Spleen (tissue), 11 donors: ENCODE results near the gene RDX. TPM values are rescaled to one million over a fixed set of nuclear protein-coding genes. Genes with fewer than 3 reads are reported as not detected.
"Not testable (repeated sequence)": the region's sequence is repeated elsewhere in the genome, so short reads cannot be mapped to it uniquely, and the experiment has no call there.

Experiments
- DNase-seq: peaks from one replicate; pipeline ENCODE4 v3.0.0-alpha.2; 2020
- H3K27ac ChIP-seq, 8 donors: fragments of 200-600 bp; sonication (generic) in 7 of 8; 1 replicate in 4 of 8; 2 replicates in 4 of 8; pipeline versions ENCODE4 v1.5.0 to v1.8.0; 2016 to 2021; ENCODE audit warnings: inconsistent platforms in 4 of 8, mild to moderate bottlenecking in 4 of 8, moderate library complexity in 1 of 8
- H3K27me3 ChIP-seq, 7 donors: fragments of 200-600 bp; sonication (generic) in 6 of 7; replicated peaks in 1 of 7; 1 replicate in 4 of 7; 2 replicates in 3 of 7; pipeline versions ENCODE4 v1.5.0 to v1.8.0; 2016 to 2021; ENCODE audit warnings: inconsistent platforms in 3 of 7, mild to moderate bottlenecking in 1 of 7
- H3K36me3 ChIP-seq, 6 donors: fragments of 200-600 bp; sonication (generic) in 5 of 6; 1 replicate in 4 of 6; 2 replicates in 2 of 6; pipeline versions ENCODE4 v1.5.0 to v1.8.0; 2016 to 2021; ENCODE audit warnings: inconsistent platforms in 2 of 6
- H3K4me1 ChIP-seq, 6 donors: fragments of 200-600 bp; sonication (generic) in 5 of 6; 1 replicate in 3 of 6; 2 replicates in 3 of 6; pipeline versions ENCODE4 v1.5.0 to v1.8.0; 2016 to 2021; ENCODE audit warnings: inconsistent platforms in 3 of 6
- H3K4me3 ChIP-seq, 8 donors: fragments of 200-600 bp; sonication (generic) in 7 of 8; 1 replicate in 4 of 8; 2 replicates in 4 of 8; pipeline versions ENCODE4 v1.5.0 to v1.8.0; 2016 to 2021; ENCODE audit warnings: inconsistent platforms in 4 of 8, mild to moderate bottlenecking in 4 of 8, moderate library complexity in 2 of 8
- H3K9me3 ChIP-seq, 8 donors: fragments of 200-600 bp; sonication (generic) in 7 of 8; 1 replicate in 4 of 8; 2 replicates in 4 of 8; pipeline versions ENCODE4 v1.5.0 to v1.8.0; 2016 to 2021; ENCODE audit warnings: inconsistent platforms in 4 of 8
- CTCF ChIP-seq, 11 experiments: fragments of 200-600 bp in 7 of 11; fragments of 450-650 bp in 4 of 11; sonication (generic) in 4 of 11; IDR thresholded peaks in 8 of 11; conservative IDR thresholded peaks in 3 of 11; 1 replicate in 7 of 11; 2 replicates in 4 of 11; pipeline versions ENCODE4 v1.4.0 to v1.8.0; 2016 to 2021; ENCODE audit warnings: antibody characterized with exemption in 11 of 11, inconsistent platforms in 4 of 11, mild to moderate bottlenecking in 1 of 11
- POLR2A ChIP-seq, 3 donors: fragments of 450-650 bp; IDR thresholded peaks; one replicate each; pipeline ENCODE4 v1.5.1; 2017; ENCODE audit warnings: antibody characterized with exemption in 3 of 3, mild to moderate bottlenecking in 1 of 3
- POLR2AphosphoS5 ChIP-seq, 3 donors: sonication (generic); formaldehyde crosslinking; IDR thresholded peaks; one replicate each; pipeline ENCODE4 v1.5.1; 2017; ENCODE audit warnings: antibody characterized with exemption in 3 of 3
- WGBS, 5 donors: extraction: QIAGEN DNeasy Blood & Tissue Kit in 3 of 5; methylation state at CpG; one replicate each; pipeline versions ENCODE4 v1.1.5 to v1.1.7; 2013 to 2018; 5-methylcytosine and 5-hydroxymethylcytosine counted together
- intact Hi-C: fragments of 100-400 bp; cut with DNase I; formaldehyde crosslinking; loops from one replicate; pipeline ENCODE4 v1.15.0; 2023; ENCODE audit warnings: low total_unique reads
- polyA plus RNA-seq, 3 donors: library from polyadenylated mRNA; stranded (reverse); fragments of 200-250 nt; gene quantifications; one replicate each; pipeline ENCODE4 v1.2.1, GENCODE V29; 2013
- total RNA-seq, 7 donors: library from RNA; depleted of rRNA in 3 of 7; stranded (reverse); fragments of >200 nt in 3 of 7; fragmentation: NEBNext Ultra II Directional in 4 of 7; extraction: Animal tissue kit (Norgen Biotek cat#: 25700) in 4 of 7; gene quantifications; one replicate each; pipeline versions ENCODE4 v1.1.0 to v1.2.1, GENCODE V29; 2016 to 2021
- donor health status: healthy with polysubstance abuse.
- donor health status: DM: no; HTN: no; CAD: no; lungs with moderate emphysema.
- donor health status: DM: no; HTN: no; CAD: no.
- donor health status: Bipolar disorder and iron deficiency.
- donor health status: healthy.
- donor health status: DM: no; HTN: no; CAD: no.
- donor health status: DM: yes; HTN: yes; CAD: no.

Gene RDX
- total and polyA plus RNA-seq, 10 donors, result 11.7 to 138 (median 90.9) TPM

- Histone ChIP-seq H3K27me3 (no peaks in the 10 kb centered on the region), H3K4me3 (no peak overlapping the region), H3K36me3 (peaks cover 0 to 9% (median 0%) of the 10 kb centered on the region in 6 donors), H3K4me1 (no peaks in the 10 kb centered on the region), H3K27ac (no peak overlapping the region), H3K9me3 (no peaks in the 10 kb centered on the region)
- TF ChIP-seq POLR2A (IDR thresholded peaks at IDR 0.05) (no peak), CTCF (IDR thresholded peaks at IDR 0.05 in 8 of 11, conservative IDR thresholded peaks at IDR 0.05 in 3 of 11) (no peak), POLR2AphosphoS5 (IDR thresholded peaks at IDR 0.05) (no peak)
- DNase-seq, result no peak
- WGBS, 5 donors, result 72 to 82% (median 74%) methylated on average over 3 of the region's 3 CpGs
- intact Hi-C loops, result no loop called here
Observed at GRCh38 chr11:110217936-110218335, 78.5 kb downstream of the RDX start.

- Histone ChIP-seq H3K9me3 (no peaks in the 10 kb centered on the region), H3K27me3 (no peaks in the 10 kb centered on the region), H3K4me3 (no peak overlapping the region), H3K4me1 (no peaks in the 10 kb centered on the region), H3K27ac (no peak overlapping the region), H3K36me3 (peaks cover 0 to 9% (median 0%) of the 10 kb centered on the region in 6 donors)
- no peak for DNase-seq
- 83 to 89% (median 86%) methylated on average over 12 of the region's 12 CpGs for WGBS, 5 donors
- no peak for TF ChIP-seq POLR2AphosphoS5 (IDR thresholded peaks at IDR 0.05)
- TF ChIP-seq POLR2A (IDR thresholded peaks at IDR 0.05), result no peak
- no peak for TF ChIP-seq CTCF (IDR thresholded peaks at IDR 0.05 in 8 of 11, conservative IDR thresholded peaks at IDR 0.05 in 3 of 11)
- intact Hi-C loops, result no loop called here
Observed at GRCh38 chr11:110217223-110217877, 79.1 kb downstream of the RDX start.

GRCh38 chr11:110209313-110209694, 87.1 kb downstream of the RDX start:
- WGBS, 5 donors, result 16 to 41% methylated on average over 2 to 9 of the region's 14 CpGs; no CpG with 5 or more reads in 3 of the 5 donors
- H3K27ac ChIP-seq, intact Hi-C loops: not testable (repeated sequence)

GRCh38 chr11:110208678-110209312, 87.6 kb downstream of the RDX start:
- H3K27ac ChIP-seq, H3K9me3 ChIP-seq, H3K36me3 ChIP-seq, intact Hi-C loops, H3K27me3 ChIP-seq, H3K4me1 ChIP-seq, DNase-seq: not testable (repeated sequence)
- WGBS, 5 donors, result 48 to 84% (median 65%) methylated on average over 18 to 29 of the region's 29 CpGs
- peak overlapping the region in 3 of 8 donors; percentile 14 to 60 (median 19) for H3K4me3 ChIP-seq

More at GRCh38 chr11:110209313-110209694, 87.1 kb downstream of the RDX start:
- not testable (repeated sequence) for H3K36me3 ChIP-seq, H3K4me1 ChIP-seq, H3K9me3 ChIP-seq, DNase-seq, H3K27me3 ChIP-seq
- peak overlapping the region in 3 of 8 donors; percentile 14 to 60 (median 19) for H3K4me3 ChIP-seq

GRCh38 chr11:110207123-110207522, 89.3 kb downstream of the RDX start:
- no peak for DNase-seq
- Histone ChIP-seq H3K9me3 (no peaks in the 10 kb centered on the region), H3K4me1 (peaks cover 0 to 5% (median 0%) of the 10 kb centered on the region in 6 donors), H3K27me3 (no peaks in the 10 kb centered on the region), H3K36me3 (no peaks in the 10 kb centered on the region), H3K4me3 (no peak overlapping the region), H3K27ac (no peak overlapping the region)
- 90 to 98% (median 95%) methylated on average over 4 to 6 of the region's 6 CpGs for WGBS, 5 donors
- TF ChIP-seq CTCF (IDR thresholded peaks at IDR 0.05 in 8 of 11, conservative IDR thresholded peaks at IDR 0.05 in 3 of 11), result no peak
- TF ChIP-seq POLR2AphosphoS5 (IDR thresholded peaks at IDR 0.05), result no peak
- no peak for TF ChIP-seq POLR2A (IDR thresholded peaks at IDR 0.05)
- intact Hi-C loops, result no loop called here
